Measurements from ENCODE around the gene RSL1D1.

Gene RSL1D1

DNA sequence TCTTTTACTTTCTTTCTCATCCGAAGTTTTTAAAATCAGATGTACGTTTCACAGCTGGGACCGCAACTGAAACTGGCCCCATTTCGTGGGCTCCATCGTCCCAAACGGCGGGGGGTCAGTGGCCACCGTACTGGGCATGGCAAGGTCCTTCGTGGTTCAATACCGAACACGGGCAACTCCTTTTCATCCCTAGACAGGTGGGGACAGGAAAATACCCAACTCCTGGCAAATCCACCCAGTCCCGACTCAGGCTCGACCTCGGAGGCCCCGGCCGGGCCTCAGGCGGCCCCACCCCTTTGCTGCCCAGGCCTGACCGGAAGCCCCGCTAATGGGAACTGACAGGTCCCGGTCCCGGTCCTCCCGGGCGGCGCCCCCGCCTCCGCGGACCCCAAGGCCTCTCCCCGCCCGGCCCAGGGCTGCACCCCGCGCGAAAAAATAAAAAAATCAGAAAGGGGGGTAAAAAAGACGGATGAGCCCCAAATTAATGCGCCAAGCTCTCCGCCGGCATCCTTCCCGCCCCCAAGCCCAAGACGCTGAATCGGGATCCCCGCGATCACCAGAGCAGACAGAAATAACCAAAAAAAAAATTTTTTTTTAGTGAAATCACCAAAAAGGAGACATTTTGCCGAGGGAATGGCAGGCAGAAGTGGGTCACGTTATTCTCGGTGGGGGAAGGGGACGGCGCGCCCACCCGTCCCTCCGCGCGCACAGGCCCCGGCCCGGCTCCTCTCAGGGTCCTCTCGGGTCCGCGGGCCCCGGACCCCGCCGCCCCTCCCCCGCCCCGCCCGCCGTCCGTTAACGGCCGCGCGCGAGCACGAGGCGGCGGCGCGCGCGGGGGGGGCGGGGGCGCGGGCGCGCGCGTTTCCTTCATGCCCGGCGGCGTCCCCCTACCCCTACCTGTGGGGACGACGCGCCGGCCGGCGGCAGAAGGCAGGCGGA is 54.8 kb downstream of the RSL1D1 start:
- H3K27ac ChIP-seq = peak overlapping the region; percentile 92
- TF ChIP-seq, protein P1, sequence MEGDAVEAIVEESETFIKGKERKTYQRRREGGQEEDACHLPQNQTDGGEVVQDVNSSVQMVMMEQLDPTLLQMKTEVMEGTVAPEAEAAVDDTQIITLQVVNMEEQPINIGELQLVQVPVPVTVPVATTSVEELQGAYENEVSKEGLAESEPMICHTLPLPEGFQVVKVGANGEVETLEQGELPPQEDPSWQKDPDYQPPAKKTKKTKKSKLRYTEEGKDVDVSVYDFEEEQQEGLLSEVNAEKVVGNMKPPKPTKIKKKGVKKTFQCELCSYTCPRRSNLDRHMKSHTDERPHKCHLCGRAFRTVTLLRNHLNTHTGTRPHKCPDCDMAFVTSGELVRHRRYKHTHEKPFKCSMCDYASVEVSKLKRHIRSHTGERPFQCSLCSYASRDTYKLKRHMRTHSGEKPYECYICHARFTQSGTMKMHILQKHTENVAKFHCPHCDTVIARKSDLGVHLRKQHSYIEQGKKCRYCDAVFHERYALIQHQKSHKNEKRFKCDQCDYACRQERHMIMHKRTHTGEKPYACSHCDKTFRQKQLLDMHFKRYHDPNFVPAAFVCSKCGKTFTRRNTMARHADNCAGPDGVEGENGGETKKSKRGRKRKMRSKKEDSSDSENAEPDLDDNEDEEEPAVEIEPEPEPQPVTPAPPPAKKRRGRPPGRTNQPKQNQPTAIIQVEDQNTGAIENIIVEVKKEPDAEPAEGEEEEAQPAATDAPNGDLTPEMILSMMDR (conservative IDR thresholded peaks at IDR 0.05) = no peak

DNA sequence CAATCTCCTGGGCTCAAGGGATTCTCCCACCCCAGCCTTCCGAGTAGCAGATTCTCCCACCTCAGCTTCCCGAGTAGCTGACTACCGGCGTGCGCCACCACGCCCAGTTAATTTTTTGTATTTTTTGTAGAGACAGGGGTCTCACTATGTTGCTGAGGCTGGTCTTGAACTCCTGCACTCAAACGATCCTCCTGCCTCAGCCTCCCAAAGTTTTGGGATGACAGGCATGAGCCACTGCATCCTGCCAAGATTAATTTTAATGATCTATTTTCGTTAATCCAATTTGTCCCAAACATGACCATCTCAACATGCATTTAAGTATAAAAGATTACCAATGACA is 55.5 kb downstream of the RSL1D1 start:
- peak overlapping the region; percentile 92 for H3K27ac ChIP-seq
- TF ChIP-seq, protein P1 (conservative IDR thresholded peaks at IDR 0.05) = no peak

DNA sequence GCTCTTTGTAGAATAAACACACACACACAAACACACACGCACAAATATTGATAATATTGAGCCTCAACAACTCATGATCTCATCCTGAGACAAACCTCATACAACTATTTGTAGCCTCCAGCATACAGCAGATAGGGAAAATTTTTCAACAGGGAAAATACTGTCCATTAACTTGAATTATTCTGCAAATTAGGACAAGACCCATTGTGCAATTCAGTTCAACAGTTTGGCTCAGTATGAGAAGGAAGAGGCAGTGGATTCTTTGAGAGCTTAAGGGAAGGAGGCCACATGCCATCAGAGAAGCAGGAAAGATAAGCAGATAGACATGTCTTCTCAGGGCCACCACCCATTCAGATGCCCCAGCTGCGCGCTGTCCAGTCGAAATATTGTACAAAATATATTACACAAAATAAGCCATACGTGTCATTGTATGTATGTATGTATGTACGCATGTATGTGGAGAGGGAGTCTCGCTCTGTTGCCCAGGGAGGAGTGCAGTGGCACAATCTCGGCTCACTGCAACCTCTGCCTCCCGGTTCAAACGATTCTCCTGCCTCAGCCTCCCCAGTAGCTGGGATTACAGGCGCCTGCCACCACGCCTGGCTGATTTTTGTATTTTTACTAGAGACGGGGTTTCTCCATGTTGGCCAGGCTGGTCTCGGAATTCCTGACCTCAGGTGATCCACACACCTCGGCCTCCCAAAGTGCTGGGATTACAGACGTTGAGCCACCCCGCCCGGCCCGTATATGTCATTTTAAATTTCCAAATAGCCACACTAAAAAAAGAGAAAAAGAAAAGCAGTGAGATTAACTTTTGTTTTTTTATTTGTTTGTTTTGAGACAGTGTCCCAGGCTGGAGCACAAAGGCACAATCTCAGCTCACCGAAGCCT is 56.1 kb downstream of the RSL1D1 start:
- TF ChIP-seq, protein P1 (conservative IDR thresholded peaks at IDR 0.05) = no peak
- peak overlapping the region; percentile 92 for H3K27ac ChIP-seq

DNA sequence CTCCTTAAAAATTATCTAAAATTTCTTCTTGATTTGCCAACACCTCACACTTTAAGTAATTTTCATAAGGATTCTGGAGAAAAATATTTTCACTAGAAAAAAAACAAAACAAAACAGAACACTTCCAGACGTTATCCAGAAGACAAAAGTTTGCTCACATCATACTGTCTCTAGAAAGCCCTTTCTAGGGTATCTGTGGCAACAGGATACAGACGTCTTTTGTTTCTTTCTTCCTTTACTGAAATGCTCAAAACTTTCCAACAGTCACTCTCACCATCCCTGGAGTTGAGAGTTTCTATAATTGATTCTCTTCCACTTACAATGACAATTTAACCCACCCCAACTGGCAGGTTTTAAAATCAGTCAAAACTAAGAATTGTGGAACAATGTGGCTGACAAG is 56.9 kb downstream of the RSL1D1 start:
- TF ChIP-seq, protein P1 (conservative IDR thresholded peaks at IDR 0.05) = no peak
- no peak overlapping the region for H3K27ac ChIP-seq

DNA sequence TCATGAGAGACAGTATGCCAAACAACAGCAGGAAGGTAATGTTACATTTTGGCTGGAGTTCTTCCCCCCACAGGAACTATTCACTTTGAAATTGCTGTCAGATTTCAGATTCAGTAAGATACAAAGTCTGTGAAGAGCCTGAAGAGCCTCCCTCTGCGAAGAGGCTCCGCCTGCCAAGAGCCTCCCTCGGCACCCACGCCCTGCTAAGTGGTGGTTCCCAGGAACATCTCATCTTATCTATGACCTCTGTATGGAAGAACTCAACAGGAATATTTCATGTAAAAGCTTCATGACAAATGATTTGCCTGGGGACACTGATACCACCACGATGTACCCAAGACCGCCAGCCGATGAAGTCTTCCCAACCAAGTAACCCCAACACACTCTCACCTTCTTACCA is 57.5 kb downstream of the RSL1D1 start:
- TF ChIP-seq, protein P1 (conservative IDR thresholded peaks at IDR 0.05) = no peak
- H3K27ac ChIP-seq = no peak overlapping the region

DNA sequence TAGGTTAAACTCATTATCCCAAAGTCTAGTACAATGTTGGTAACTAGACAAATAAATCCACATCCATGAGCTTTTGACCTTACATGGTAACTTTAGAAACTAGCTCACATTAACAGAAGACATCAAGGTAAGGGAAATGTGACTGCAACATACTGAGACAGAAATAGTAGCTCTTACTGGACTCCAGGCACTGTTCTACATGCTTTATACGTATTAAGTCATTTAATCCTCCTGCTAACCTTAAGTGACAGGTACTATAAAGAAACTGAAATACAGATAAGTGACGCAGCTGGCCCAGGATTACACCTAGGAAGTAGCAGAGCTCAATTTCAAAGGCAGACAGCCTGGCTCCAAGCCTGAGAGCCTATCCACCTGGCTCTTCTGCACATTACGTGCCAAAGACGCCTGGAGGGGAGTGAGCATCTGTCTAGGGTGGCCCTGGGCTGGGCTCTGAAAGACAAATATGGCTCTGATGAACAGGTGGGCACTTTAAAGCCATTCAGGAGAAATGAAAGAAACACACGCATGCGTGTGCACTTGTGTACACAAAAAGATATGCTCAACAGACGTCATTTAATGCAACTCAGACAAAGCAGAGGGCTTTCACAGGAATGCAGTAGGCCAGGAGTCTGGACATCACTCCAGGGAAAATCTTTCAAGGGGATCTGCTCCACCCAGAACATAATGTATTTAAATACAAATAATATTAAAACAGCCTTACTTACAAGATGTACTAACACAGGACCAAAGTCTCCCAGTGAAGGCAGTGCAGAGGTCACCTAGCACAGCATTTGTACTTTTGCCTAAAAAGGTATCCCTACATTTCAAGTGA is 58.7 kb downstream of the RSL1D1 start:
- TF ChIP-seq, protein P1 (conservative IDR thresholded peaks at IDR 0.05) = no peak
- H3K27ac ChIP-seq = peak overlapping the region; percentile 27
